ENCODE measurements around the gene SNX10.

Gene SNX10

GRCh38 chr7:26416004-26416403, 124.3 kb downstream of the SNX10 start:
- H3K36me3 ChIP-seq (ENCODE audit: control insufficient read depth, low read length): no peaks in the 10 kb centered on the region
- no peak overlapping the region for H3K4me2 ChIP-seq (ENCODE audit: low read length)
- no peaks in the 10 kb centered on the region for H3K9me3 ChIP-seq (ENCODE audit: control insufficient read depth, insufficient read depth, low read length)
- H3F3A ChIP-seq (ENCODE audit: control insufficient read depth, insufficient read depth): no peaks in the 10 kb centered on the region
- no peaks in the 10 kb centered on the region for H4K20me1 ChIP-seq (ENCODE audit: control insufficient read depth, insufficient read depth, low read depth, low read length)
- no peak overlapping the region for H3K27ac ChIP-seq (ENCODE audit: low read depth, low read length)
- TF ChIP-seq EZH2phosphoT487 (IDR thresholded peaks at IDR 0.05; ENCODE audit: borderline replicate concordance, low read length) (no peak), CTCF (IDR thresholded peaks at IDR 0.05; ENCODE audit: low read depth, low read length, poor library complexity, severe bottlenecking) (no peak)
- no peaks in the 10 kb centered on the region for H3K79me2 ChIP-seq (ENCODE audit: control insufficient read depth, low read length)
- H3K9me2 ChIP-seq (replicated peaks; ENCODE audit: control insufficient read depth, low read length): no peaks in the 10 kb centered on the region
- peaks cover 34% of the 10 kb centered on the region for H3K27me3 ChIP-seq (ENCODE audit: control insufficient read depth, low read length)
- no peak overlapping the region for H3K4me3 ChIP-seq (ENCODE audit: low read length)
- no peaks in the 10 kb centered on the region for H3K4me1 ChIP-seq (ENCODE audit: control insufficient read depth, low read length)

- H3K27ac ChIP-seq (ENCODE audit: low read depth, low read length): no peak overlapping the region
- no peaks in the 10 kb centered on the region for H3K9me2 ChIP-seq (replicated peaks; ENCODE audit: control insufficient read depth, low read length)
- no peaks in the 10 kb centered on the region for H4K20me1 ChIP-seq (ENCODE audit: control insufficient read depth, insufficient read depth, low read depth, low read length)
- no peaks in the 10 kb centered on the region for H3K9me3 ChIP-seq (ENCODE audit: control insufficient read depth, insufficient read depth, low read length)
- no peak overlapping the region for H3K4me2 ChIP-seq (ENCODE audit: low read length)
- no peaks in the 10 kb centered on the region for H3K79me2 ChIP-seq (ENCODE audit: control insufficient read depth, low read length)
- no peaks in the 10 kb centered on the region for H3K36me3 ChIP-seq (ENCODE audit: control insufficient read depth, low read length)
- no peaks in the 10 kb centered on the region for H3F3A ChIP-seq (ENCODE audit: control insufficient read depth, insufficient read depth)
- H3K4me3 ChIP-seq (ENCODE audit: low read length): no peak overlapping the region
- H3K27me3 ChIP-seq (ENCODE audit: control insufficient read depth, low read length): peaks cover 28% of the 10 kb centered on the region
- no peaks in the 10 kb centered on the region for H3K4me1 ChIP-seq (ENCODE audit: control insufficient read depth, low read length)
- TF ChIP-seq EZH2phosphoT487 (IDR thresholded peaks at IDR 0.05; ENCODE audit: borderline replicate concordance, low read length): no peak
- TF ChIP-seq CTCF (IDR thresholded peaks at IDR 0.05; ENCODE audit: low read depth, low read length, poor library complexity, severe bottlenecking): no peak
Measured at GRCh38 chr7:26417911-26418413, 126.3 kb downstream of the SNX10 start.

GRCh38 chr7:26419198-26419597, 127.5 kb downstream of the SNX10 start:
- no peaks in the 10 kb centered on the region for H4K20me1 ChIP-seq (ENCODE audit: control insufficient read depth, insufficient read depth, low read depth, low read length)
- H3K9me3 ChIP-seq (ENCODE audit: control insufficient read depth, insufficient read depth, low read length): no peaks in the 10 kb centered on the region
- no peaks in the 10 kb centered on the region for H3K9me2 ChIP-seq (replicated peaks; ENCODE audit: control insufficient read depth, low read length)
- TF ChIP-seq CTCF (IDR thresholded peaks at IDR 0.05; ENCODE audit: low read depth, low read length, poor library complexity, severe bottlenecking) (no peak), EZH2phosphoT487 (IDR thresholded peaks at IDR 0.05; ENCODE audit: borderline replicate concordance, low read length) (no peak)
- no peaks in the 10 kb centered on the region for H3K4me1 ChIP-seq (ENCODE audit: control insufficient read depth, low read length)
- no peaks in the 10 kb centered on the region for H3K79me2 ChIP-seq (ENCODE audit: control insufficient read depth, low read length)
- H3K4me2 ChIP-seq (ENCODE audit: low read length): no peak overlapping the region
- H3K36me3 ChIP-seq (ENCODE audit: control insufficient read depth, low read length): no peaks in the 10 kb centered on the region
- no peak overlapping the region for H3K4me3 ChIP-seq (ENCODE audit: low read length)
- no peaks in the 10 kb centered on the region for H3F3A ChIP-seq (ENCODE audit: control insufficient read depth, insufficient read depth)
- H3K27ac ChIP-seq (ENCODE audit: low read depth, low read length): no peak overlapping the region
- peaks cover 22% of the 10 kb centered on the region for H3K27me3 ChIP-seq (ENCODE audit: control insufficient read depth, low read length)

Measured in DOHH2 (cell line).